GM19043 (cell line): ENCODE measurements around the gene MST1.

ENCODE experiments used
- ATAC-seq: cut with Tn5 transposase; IDR thresholded peaks from one replicate; pipeline ENCODE4 v1.9.1; 2021; ENCODE audit warnings: low read depth; ENCODE audit not compliant: unreplicated experiment

The MST1 gene

GRCh38 chr3:49718858-49719213 is 29.6 kb upstream of the MST1 start:
- ATAC-seq: no peak

GRCh38 chr3:49717959-49718857 is 28.9 kb upstream of the MST1 start:
- ATAC-seq: no peak

GRCh38 chr3:49717211-49717958 is 28.1 kb upstream of the MST1 start:
- no peak for ATAC-seq

GRCh38 chr3:49716691-49717210 is 27.5 kb upstream of the MST1 start:
- no peak for ATAC-seq

GRCh38 chr3:49716169-49716568 is 26.9 kb upstream of the MST1 start:
- ATAC-seq: no peak

GRCh38 chr3:49715611-49716121 is 26.4 kb upstream of the MST1 start:
- no peak for ATAC-seq

GRCh38 chr3:49714728-49715550 is 25.7 kb upstream of the MST1 start:
- ATAC-seq: no peak

- ATAC-seq: no peak
Measured at GRCh38 chr3:49713336-49714105, 24.2 kb upstream of the MST1 start.

GRCh38 chr3:49712631-49713317 is 23.5 kb upstream of the MST1 start:
- ATAC-seq: no peak

- ATAC-seq: no peak
Measured at GRCh38 chr3:49712166-49712565, 22.9 kb upstream of the MST1 start.

GRCh38 chr3:49711489-49711888 is 22.2 kb upstream of the MST1 start:
- ATAC-seq: no peak

- ATAC-seq: no peak
Measured at GRCh38 chr3:49709852-49710251, 20.6 kb upstream of the MST1 start.

- no peak for ATAC-seq
Measured at GRCh38 chr3:49707113-49707480, 17.8 kb upstream of the MST1 start.

- no peak for ATAC-seq
Measured at GRCh38 chr3:49706456-49707112, 17.3 kb upstream of the MST1 start.

- no peak for ATAC-seq
Measured at GRCh38 chr3:49705390-49705960, 16.2 kb upstream of the MST1 start.

- ATAC-seq: no peak
Measured at GRCh38 chr3:49704629-49705028, 15.4 kb upstream of the MST1 start.

- no peak for ATAC-seq
Measured at GRCh38 chr3:49703956-49704355, 14.7 kb upstream of the MST1 start.

- no peak for ATAC-seq
Measured at GRCh38 chr3:49703443-49703927, 14.2 kb upstream of the MST1 start.
